ENCODE measurements around the gene FCER1G.

FCER1G gene

GRCh38 chr1:161206411-161207140 is 8.5 kb upstream of the FCER1G start:
- no peak overlapping the region for H3K4me3 ChIP-seq (ENCODE audit: low read length)
- no peak for TF ChIP-seq CTCF (conservative IDR thresholded peaks at IDR 0.05; ENCODE audit: low read length)
- no peak for DNase-seq (ENCODE audit: low read depth)

GRCh38 chr1:161207173-161207572 is 7.9 kb upstream of the FCER1G start:
- no peak overlapping the region for H3K4me3 ChIP-seq (ENCODE audit: low read length)
- no peak for DNase-seq (ENCODE audit: low read depth)
- no peak for TF ChIP-seq CTCF (conservative IDR thresholded peaks at IDR 0.05; ENCODE audit: low read length)

- no peak overlapping the region for H3K4me3 ChIP-seq (ENCODE audit: low read length)
- DNase-seq (ENCODE audit: low read depth) = peak; percentile 63
- TF ChIP-seq CTCF (conservative IDR thresholded peaks at IDR 0.05; ENCODE audit: low read length) = peak; percentile 92
Measured at GRCh38 chr1:161209790-161210409, 5.2 kb upstream of the FCER1G start.

GRCh38 chr1:161214369-161214768 is 726 bp upstream of the FCER1G start:
- no peak for DNase-seq (ENCODE audit: low read depth)
- TF ChIP-seq CTCF (conservative IDR thresholded peaks at IDR 0.05; ENCODE audit: low read length) = no peak
- no peak overlapping the region for H3K4me3 ChIP-seq (ENCODE audit: low read length)

- peak; percentile 69 for DNase-seq (ENCODE audit: low read depth)
- H3K4me3 ChIP-seq (ENCODE audit: low read length) = no peak overlapping the region
- TF ChIP-seq CTCF (conservative IDR thresholded peaks at IDR 0.05; ENCODE audit: low read length) = no peak
Measured at GRCh38 chr1:161216945-161217712, 2.0 kb downstream of the FCER1G start.

GRCh38 chr1:161217831-161218230 is 2.7 kb downstream of the FCER1G start:
- no peak for DNase-seq (ENCODE audit: low read depth)
- TF ChIP-seq CTCF (conservative IDR thresholded peaks at IDR 0.05; ENCODE audit: low read length) = no peak
- H3K4me3 ChIP-seq (ENCODE audit: low read length) = no peak overlapping the region
